ENCODE results near the gene ZNF117. TPM values are rescaled to one million over a fixed set of nuclear protein-coding genes. Genes with fewer than 3 reads are reported as not detected.
A peak's percentile ranks its signal among the peaks of the same experiment; 100 is the strongest.
"Not testable (repeated sequence)": the region's sequence is repeated elsewhere in the genome, so short reads cannot be mapped to it uniquely, and the experiment has no call there.

The ZNF117 gene
- total RNA-seq (10 to 100 TPM; 43.5 to 45.7 TPM), polyA plus RNA-seq (ENCODE audit: insufficient read depth, low read depth, low replicate concordance) (5.8 TPM)
- long read RNA-seq, donor 1, full-length matches to known transcripts: 4 of 9 reads
- long read RNA-seq, donor 1, partial matches to known transcripts: 0 of 9 reads
- long read RNA-seq, donor 1, other reads (novel, unspliced or antisense): 5 of 9 reads
- long read RNA-seq, donor 2, full-length matches to known transcripts: 2 of 8 reads
- long read RNA-seq, donor 2, partial matches to known transcripts: 6 of 8 reads
- long read RNA-seq, donor 2, other reads (novel, unspliced or antisense): 0 of 8 reads

GRCh38 chr7:64990936-64991335 lies at the start of gene ZNF117:
ZNF117 (minus strand) TSS chr7:64991036.
- 72 to 80% methylated on average over 4 of the region's 4 CpGs for WGBS, 2 donors
- H3K36me3 ChIP-seq (ENCODE audit: low read depth, missing control alignments): no peaks in the 10 kb centered on the region
- H3K9me3 ChIP-seq: no peaks in the 10 kb centered on the region
- peaks cover 4% of the 10 kb centered on the region for H3K4me1 ChIP-seq
- no peak for DNase-seq
- intact Hi-C loops (cut with DNase I; ENCODE audit: low total_unique reads): no loop called here
- H3K27ac ChIP-seq: peak within 1 kb of the TSS in 1 of 2 donors; percentile 12
- H3K27me3 ChIP-seq: no peaks in the 10 kb centered on the region
- no peak within 1 kb of the TSS for H3K4me3 ChIP-seq
- TF ChIP-seq CTCF (IDR thresholded peaks at IDR 0.05): no peak
- TF ChIP-seq POLR2A (IDR thresholded peaks at IDR 0.05): no peak

GRCh38 chr7:65038767-65039166 lies 47.9 kb upstream of the ZNF117 start:
- H3K4me1 ChIP-seq; H3K9me3 ChIP-seq; intact Hi-C loops (cut with DNase I; ENCODE audit: low total_unique reads); H3K27me3 ChIP-seq; H3K36me3 ChIP-seq (ENCODE audit: low read depth, missing control alignments): not testable (repeated sequence)
- peak overlapping the region; percentile 67 to 92 for H3K27ac ChIP-seq
- peak overlapping the region; percentile 73 to 89 for H3K4me3 ChIP-seq
- WGBS, 2 donors: 0 to 1% methylated on average over 2 to 34 of the region's 35 CpGs
- peak; percentile 35 for DNase-seq

- Histone ChIP-seq H3K4me1 (peaks cover 3% of the 10 kb centered on the region), H3K27me3 (no peaks in the 10 kb centered on the region), H3K27ac (peak overlapping the region; percentile 67 to 92), H3K4me3 (peak overlapping the region; percentile 73 to 89), H3K9me3 (no peaks in the 10 kb centered on the region), H3K36me3 (ENCODE audit: low read depth, missing control alignments) (no peaks in the 10 kb centered on the region)
- WGBS, 2 donors: 1 to 7% methylated on average over 11 to 65 of the region's 92 CpGs
- intact Hi-C loops (cut with DNase I; ENCODE audit: low total_unique reads): no loop called here
- peak; percentile 94 for DNase-seq
- TF ChIP-seq POLR2A (IDR thresholded peaks at IDR 0.05): no peak
Measured at GRCh38 chr7:65037740-65038688, 47.2 kb upstream of the ZNF117 start.

GRCh38 chr7:65036526-65036925 lies 45.7 kb upstream of the ZNF117 start:
- H3K36me3 ChIP-seq (ENCODE audit: low read depth, missing control alignments); H3K4me3 ChIP-seq; H3K4me1 ChIP-seq; H3K9me3 ChIP-seq; intact Hi-C loops (cut with DNase I; ENCODE audit: low total_unique reads); H3K27me3 ChIP-seq; H3K27ac ChIP-seq: not testable (repeated sequence)
- peak; percentile 19 for DNase-seq
- WGBS, 2 donors: 44 to 46% methylated on average over 2 of the region's 2 CpGs

- H3K36me3 ChIP-seq (ENCODE audit: low read depth, missing control alignments); H3K27me3 ChIP-seq; DNase-seq; intact Hi-C loops (cut with DNase I; ENCODE audit: low total_unique reads); H3K27ac ChIP-seq; H3K4me3 ChIP-seq; H3K9me3 ChIP-seq; H3K4me1 ChIP-seq: not testable (repeated sequence)
Measured at GRCh38 chr7:65035469-65035868, 44.6 kb upstream of the ZNF117 start.

- 76 to 85% methylated on average over 9 to 10 of the region's 10 CpGs for WGBS, 2 donors
- DNase-seq; H3K27me3 ChIP-seq; H3K36me3 ChIP-seq (ENCODE audit: low read depth, missing control alignments); H3K27ac ChIP-seq; H3K9me3 ChIP-seq; H3K4me1 ChIP-seq; intact Hi-C loops (cut with DNase I; ENCODE audit: low total_unique reads); H3K4me3 ChIP-seq: not testable (repeated sequence)
Measured at GRCh38 chr7:65034120-65034782, 43.4 kb upstream of the ZNF117 start.

GRCh38 chr7:65033391-65033790 lies 42.6 kb upstream of the ZNF117 start:
- H3K27ac ChIP-seq; DNase-seq; H3K36me3 ChIP-seq (ENCODE audit: low read depth, missing control alignments); H3K27me3 ChIP-seq; H3K4me3 ChIP-seq; intact Hi-C loops (cut with DNase I; ENCODE audit: low total_unique reads); H3K4me1 ChIP-seq; H3K9me3 ChIP-seq: not testable (repeated sequence)
- WGBS, 2 donors: 92 to 100% methylated on average over 2 to 29 of the region's 30 CpGs

GRCh38 chr7:65025023-65025422 lies 34.2 kb upstream of the ZNF117 start:
- H3K27ac ChIP-seq; H3K4me1 ChIP-seq; H3K36me3 ChIP-seq (ENCODE audit: low read depth, missing control alignments); intact Hi-C loops (cut with DNase I; ENCODE audit: low total_unique reads); H3K4me3 ChIP-seq; H3K9me3 ChIP-seq; H3K27me3 ChIP-seq; DNase-seq: not testable (repeated sequence)

GRCh38 chr7:65020978-65021377 lies 30.1 kb upstream of the ZNF117 start:
- H3K4me1 ChIP-seq; H3K36me3 ChIP-seq (ENCODE audit: low read depth, missing control alignments); H3K27ac ChIP-seq; H3K9me3 ChIP-seq; H3K4me3 ChIP-seq; intact Hi-C loops (cut with DNase I; ENCODE audit: low total_unique reads); H3K27me3 ChIP-seq: not testable (repeated sequence)
- 78 to 93% methylated on average over 2 of the region's 3 CpGs for WGBS, 2 donors
- peak; percentile 41 for DNase-seq

- H3K36me3 ChIP-seq (ENCODE audit: low read depth, missing control alignments); H3K9me3 ChIP-seq; H3K27me3 ChIP-seq; H3K4me3 ChIP-seq; H3K4me1 ChIP-seq; DNase-seq; intact Hi-C loops (cut with DNase I; ENCODE audit: low total_unique reads); H3K27ac ChIP-seq: not testable (repeated sequence)
- 77 to 94% methylated on average over 7 of the region's 7 CpGs for WGBS, 2 donors
Measured at GRCh38 chr7:65009881-65010280, 19.0 kb upstream of the ZNF117 start.

Measured in testis (tissue), 5 donors.